WTC11 (cell line): ENCODE measurements around the gene SLC5A5. TPM values are rescaled to one million over a fixed set of nuclear protein-coding genes. Genes with fewer than 3 reads are reported as not detected.

Experiments
- ATAC-seq: fragments of 200-7000 bp; cut with Tn5 transposase; 2 replicates; pipeline ENCODE4 v1.10.0; 2021; ENCODE audit warnings: mild to moderate bottlenecking, moderate library complexity
- CTCF ChIA-PET: fragments of 300-600 bp; sonication (Branson Sonifier 250); formaldehyde crosslinking; loops from one replicate; lab custom pipeline; 2021; ENCODE audit warnings: antibody characterized with exemption; lab: Charles Lee
- POLR2A ChIA-PET: fragments of 350-600 bp; sonication (Branson Sonifier 250); formaldehyde crosslinking; loops from one replicate; lab custom pipeline; 2021; ENCODE audit warnings: antibody characterized with exemption; lab: Charles Lee
- DNase-seq: peaks from one replicate; pipeline ENCODE4 v3.0.0; 2021; ENCODE audit warnings: low spot score
- H3K27ac Mint-ChIP-seq: 2 replicates; pipeline ENCODE4 v1.8.0; 2021; ENCODE audit warnings: mixed read lengths
- H3K27me3 Mint-ChIP-seq: 2 replicates; pipeline ENCODE4 v1.8.0; 2021; ENCODE audit warnings: low read depth, mild to moderate bottlenecking, moderate library complexity, mixed read lengths
- H3K36me3 Mint-ChIP-seq: 2 replicates; pipeline ENCODE4 v1.8.0; 2021; ENCODE audit warnings: mixed read lengths
- H3K4me1 Mint-ChIP-seq: 2 replicates; pipeline ENCODE4 v1.8.0; 2022; ENCODE audit warnings: mixed read lengths
- H3K4me3 Mint-ChIP-seq: 2 replicates; pipeline ENCODE4 v1.8.0; 2021; ENCODE audit warnings: mild to moderate bottlenecking, moderate library complexity, mixed read lengths
- H3K9me3 Mint-ChIP-seq: 2 replicates; pipeline ENCODE4 v1.8.0; 2021; ENCODE audit warnings: mixed read lengths
- ATF6 ChIP-seq: sonication (generic); formaldehyde crosslinking; IDR thresholded peaks from 2 replicates; pipeline ENCODE4 v1.8.1; 2023; ENCODE audit warnings: mild to moderate bottlenecking, missing genetic modification reagents
- CDX4 ChIP-seq: fragments of 250-450 bp; sonication (Bioruptor Pico); IDR thresholded peaks from 2 replicates; pipeline ENCODE4 v1.9.0; 2021; ENCODE audit warnings: moderate library complexity, mild to moderate bottlenecking, inconsistent platforms, borderline replicate concordance
- CREB1 ChIP-seq: sonication (generic); formaldehyde crosslinking; IDR thresholded peaks from 2 replicates; pipeline ENCODE4 v1.8.0; 2023; ENCODE audit warnings: mild to moderate bottlenecking, missing genetic modification reagents
- E2F4 ChIP-seq: sonication (generic); formaldehyde crosslinking; IDR thresholded peaks from 2 replicates; pipeline ENCODE4 v1.8.1; 2022; ENCODE audit warnings: low read depth, mild to moderate bottlenecking, moderate library complexity, missing genetic modification reagents, borderline replicate concordance
- ETV6 ChIP-seq: sonication (generic); formaldehyde crosslinking; IDR thresholded peaks from 2 replicates; pipeline ENCODE4 v1.8.1; 2022; ENCODE audit warnings: mild to moderate bottlenecking, missing genetic modification reagents
- JAZF1 ChIP-seq: fragments of 250-450 bp; sonication (Bioruptor Pico); IDR thresholded peaks from 2 replicates; pipeline ENCODE4 v1.9.0; 2021; ENCODE audit warnings: moderate library complexity, mild to moderate bottlenecking, inconsistent platforms
- MYBL2 ChIP-seq: sonication (generic); formaldehyde crosslinking; IDR thresholded peaks from 2 replicates; pipeline ENCODE4 v1.8.1; 2023; ENCODE audit warnings: mild to moderate bottlenecking, moderate library complexity, missing genetic modification reagents
- NFATC4 ChIP-seq: fragments of 250-450 bp; sonication (Bioruptor Pico); IDR thresholded peaks from 2 replicates; pipeline ENCODE4 v1.9.0; 2021; ENCODE audit warnings: mild to moderate bottlenecking
- PRDM15 ChIP-seq: sonication (generic); formaldehyde crosslinking; IDR thresholded peaks from 2 replicates; pipeline ENCODE4 v1.8.0; 2022; ENCODE audit warnings: missing genetic modification reagents
- ZNF423 ChIP-seq: fragments of 250-450 bp; sonication (Bioruptor Pico); IDR thresholded peaks from 2 replicates; pipeline ENCODE4 v2.1.2; 2022; ENCODE audit warnings: mild to moderate bottlenecking, moderate library complexity
- ZNF425 ChIP-seq: fragments of 250-450 bp; sonication (Bioruptor Pico); conservative IDR thresholded peaks from 2 replicates; pipeline ENCODE4 v1.9.0; 2021; ENCODE audit warnings: mild to moderate bottlenecking
- total RNA-seq: library from RNA; stranded (reverse); gene quantifications from 3 replicates; pipeline ENCODE4 v1.2.3, GENCODE V29; 2021

The SLC5A5 gene
- total RNA-seq, 1 experiment from 2014 or later: 2.5 TPM

GRCh38 chr19:17871878-17872250 lies at the start of gene SLC5A5 (continued):
- TF ChIP-seq NFATC4 (CRISPR knock-in tag) (no peak), ATF6 (CRISPR knock-in tag) (no peak)
- TF ChIP-seq, all 79 proteins: peak for 0

- POLR2A ChIA-PET: no interaction called here
- no peaks in the 10 kb centered on the region for H3K36me3 Mint-ChIP-seq
- no peak overlapping the region for H3K27ac Mint-ChIP-seq
- TF ChIP-seq PRDM15 (CRISPR knock-in tag) (no peak), ETV6 (CRISPR knock-in tag) (no peak), MYBL2 (CRISPR knock-in tag) (no peak), E2F4 (CRISPR knock-in tag) (no peak), ZNF423 (CRISPR knock-in tag) (no peak), CDX4 (CRISPR knock-in tag) (no peak), CREB1 (no peak), ZNF425 (CRISPR knock-in tag) (no peak), ATF6 (CRISPR knock-in tag) (no peak), JAZF1 (CRISPR knock-in tag) (no peak)
- DNase-seq: no peak
- no peaks in the 10 kb centered on the region; the same call in 1 of the 2 replicates for H3K27me3 Mint-ChIP-seq
- H3K9me3 Mint-ChIP-seq: no peaks in the 10 kb centered on the region
- peaks cover 8% of the 10 kb centered on the region; the same call in 1 of the 2 replicates for H3K4me1 Mint-ChIP-seq
- no peak for ATAC-seq
- no peak overlapping the region for H3K4me3 Mint-ChIP-seq
- CTCF ChIA-PET: no interaction called here
These were observed 47.4 kb upstream of the SLC5A5 start for GRCh38 chr19:17824339-17824738.
